ENCODE data around the gene PRKCA.

PRKCA gene

GRCh38 chr17:66836063-66837005, 533.9 kb downstream of the PRKCA start:
- H3K4me2 ChIP-seq, result no peak overlapping the region
- no peaks in the 10 kb centered on the region for H3K4me1 ChIP-seq (ENCODE audit: low read depth, poor library complexity, severe bottlenecking)
- H3K79me2 ChIP-seq (ENCODE audit: insufficient read depth, low read depth), result no peaks in the 10 kb centered on the region
- no peak for TF ChIP-seq CTCF (conservative IDR thresholded peaks at IDR 0.05; ENCODE audit: low read depth, low read length)
- H3K27ac ChIP-seq, result no peak overlapping the region
- H4K20me1 ChIP-seq (ENCODE audit: insufficient read depth), result no peaks in the 10 kb centered on the region
- no peak overlapping the region for H3K4me3 ChIP-seq (IDR thresholded peaks at IDR 0.05; ENCODE audit: insufficient read depth, low read depth, low read length)
- no peaks in the 10 kb centered on the region for H3K36me3 ChIP-seq (ENCODE audit: insufficient read depth)
- H3K9ac ChIP-seq, result no peak overlapping the region
- H3K27me3 ChIP-seq (ENCODE audit: insufficient read depth, low read depth), result no peaks in the 10 kb centered on the region
- H2AFZ ChIP-seq (ENCODE audit: low read depth), result no peak overlapping the region

GRCh38 chr17:66837226-66837625, 534.8 kb downstream of the PRKCA start:
- no peaks in the 10 kb centered on the region for H3K79me2 ChIP-seq (ENCODE audit: insufficient read depth, low read depth)
- no peaks in the 10 kb centered on the region for H3K27me3 ChIP-seq (ENCODE audit: insufficient read depth, low read depth)
- no peak overlapping the region for H3K27ac ChIP-seq
- TF ChIP-seq CTCF (conservative IDR thresholded peaks at IDR 0.05; ENCODE audit: low read depth, low read length), result no peak
- H3K4me2 ChIP-seq, result no peak overlapping the region
- no peaks in the 10 kb centered on the region for H3K36me3 ChIP-seq (ENCODE audit: insufficient read depth)
- no peaks in the 10 kb centered on the region for H4K20me1 ChIP-seq (ENCODE audit: insufficient read depth)
- no peaks in the 10 kb centered on the region for H3K4me1 ChIP-seq (ENCODE audit: low read depth, poor library complexity, severe bottlenecking)
- H3K4me3 ChIP-seq (IDR thresholded peaks at IDR 0.05; ENCODE audit: insufficient read depth, low read depth, low read length), result no peak overlapping the region
- H2AFZ ChIP-seq (ENCODE audit: low read depth), result no peak overlapping the region
- H3K9ac ChIP-seq, result no peak overlapping the region

GRCh38 chr17:66837885-66838665, 535.7 kb downstream of the PRKCA start:
- no peaks in the 10 kb centered on the region for H3K36me3 ChIP-seq (ENCODE audit: insufficient read depth)
- H3K27me3 ChIP-seq (ENCODE audit: insufficient read depth, low read depth), result no peaks in the 10 kb centered on the region
- no peaks in the 10 kb centered on the region for H4K20me1 ChIP-seq (ENCODE audit: insufficient read depth)
- H3K9ac ChIP-seq, result no peak overlapping the region
- no peak overlapping the region for H3K4me2 ChIP-seq
- H3K27ac ChIP-seq, result no peak overlapping the region
- no peaks in the 10 kb centered on the region for H3K4me1 ChIP-seq (ENCODE audit: low read depth, poor library complexity, severe bottlenecking)
- no peak for TF ChIP-seq CTCF (conservative IDR thresholded peaks at IDR 0.05; ENCODE audit: low read depth, low read length)
- H3K4me3 ChIP-seq (IDR thresholded peaks at IDR 0.05; ENCODE audit: insufficient read depth, low read depth, low read length), result no peak overlapping the region
- no peaks in the 10 kb centered on the region for H3K79me2 ChIP-seq (ENCODE audit: insufficient read depth, low read depth)
- no peak overlapping the region for H2AFZ ChIP-seq (ENCODE audit: low read depth)

DNA sequence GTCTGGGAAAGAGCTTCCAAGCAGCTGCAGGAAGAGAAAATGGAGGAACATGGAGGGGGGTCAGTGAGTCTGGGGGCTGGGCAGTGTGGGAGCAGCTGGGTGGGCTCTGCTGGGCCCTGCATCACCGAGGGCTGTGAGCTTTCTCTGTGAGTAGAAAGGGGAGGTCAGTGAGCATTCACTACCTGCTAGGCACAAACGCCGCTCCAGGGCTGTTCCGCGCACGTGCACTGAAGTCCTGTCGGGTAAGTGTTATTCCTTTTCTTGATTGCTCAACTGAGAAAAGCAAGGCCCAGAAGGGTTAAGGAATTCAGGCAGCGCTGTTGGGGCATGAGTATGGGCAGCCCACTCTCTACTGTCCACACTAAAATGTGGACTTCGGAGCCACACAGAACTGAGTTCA, 537.2 kb downstream of the PRKCA start:
- Histone ChIP-seq H3K36me3 (ENCODE audit: insufficient read depth) (no peaks in the 10 kb centered on the region), H3K4me3 (IDR thresholded peaks at IDR 0.05; ENCODE audit: insufficient read depth, low read depth, low read length) (no peak overlapping the region), H3K4me2 (no peak overlapping the region), H4K20me1 (ENCODE audit: insufficient read depth) (no peaks in the 10 kb centered on the region), H2AFZ (ENCODE audit: low read depth) (no peak overlapping the region), H3K4me1 (ENCODE audit: low read depth, poor library complexity, severe bottlenecking) (no peaks in the 10 kb centered on the region), H3K79me2 (ENCODE audit: insufficient read depth, low read depth) (no peaks in the 10 kb centered on the region), H3K27ac (no peak overlapping the region), H3K9ac (no peak overlapping the region), H3K27me3 (ENCODE audit: insufficient read depth, low read depth) (no peaks in the 10 kb centered on the region)
- no peak for TF ChIP-seq CTCF (conservative IDR thresholded peaks at IDR 0.05; ENCODE audit: low read depth, low read length)
